ENCODE data around the gene SLC38A9. TPM values are rescaled to one million over a fixed set of nuclear protein-coding genes. Genes with fewer than 3 reads are reported as not detected.
A peak's percentile ranks its signal among the peaks of the same experiment; 100 is the strongest.

The SLC38A9 gene
- total RNA-seq, 2 donors from 2014 or later = 38.5 to 41.7 TPM

DNA sequence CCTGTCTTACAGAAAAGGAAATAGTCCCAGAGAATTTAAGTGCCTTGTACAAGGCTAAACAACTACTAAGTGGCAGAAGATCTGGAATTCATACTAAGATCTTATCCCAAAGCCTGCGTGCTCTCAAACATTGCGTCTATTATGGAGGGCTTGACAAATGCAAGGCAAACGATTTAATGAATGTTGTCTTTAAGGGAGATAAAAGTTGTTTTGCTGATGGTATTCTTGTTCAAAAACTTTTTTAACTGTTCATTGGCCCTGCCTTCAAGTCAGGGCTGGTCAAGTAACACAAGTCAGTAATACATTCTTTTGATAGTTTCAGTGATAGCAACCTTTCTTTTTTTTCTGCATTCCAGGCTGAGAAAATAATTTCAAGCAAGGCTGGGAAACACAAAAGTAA, 1.7 kb upstream of the SLC38A9 start:
- H3K27ac ChIP-seq (ENCODE audit: low read depth, low read length) = no peak overlapping the region
- Mint-ChIP-seq H3K4me1 (peaks cover 14% of the 10 kb centered on the region), H3K4me3 (no peak overlapping the region), H3K36me3 (ENCODE audit: low read depth) (peaks cover 11% of the 10 kb centered on the region), H3K27ac (no peak overlapping the region), H3K27me3 (ENCODE audit: insufficient read depth) (no peaks in the 10 kb centered on the region), H3K9me3 (peaks cover 29% of the 10 kb centered on the region)
- H3K4me1 ChIP-seq (ENCODE audit: control insufficient read depth, insufficient read depth, low read length) = no peaks in the 10 kb centered on the region
- WGBS, 2 experiments (ENCODE audit: insufficient coverage in 1 of 2, insufficient read length in 1 of 2) = 91 to 100% methylated on average over 3 of the region's 3 CpGs
- no peaks in the 10 kb centered on the region for H3K9me3 ChIP-seq (ENCODE audit: control insufficient read depth, low read length)
- H3K9ac ChIP-seq (ENCODE audit: extremely low read depth, low read length, poor library complexity, severe bottlenecking) = no peak overlapping the region
- no peak for DNase-seq
- H3K36me3 ChIP-seq (ENCODE audit: control insufficient read depth, insufficient read depth, low read length) = peaks cover 5% of the 10 kb centered on the region
- TF ChIP-seq, protein P1, sequence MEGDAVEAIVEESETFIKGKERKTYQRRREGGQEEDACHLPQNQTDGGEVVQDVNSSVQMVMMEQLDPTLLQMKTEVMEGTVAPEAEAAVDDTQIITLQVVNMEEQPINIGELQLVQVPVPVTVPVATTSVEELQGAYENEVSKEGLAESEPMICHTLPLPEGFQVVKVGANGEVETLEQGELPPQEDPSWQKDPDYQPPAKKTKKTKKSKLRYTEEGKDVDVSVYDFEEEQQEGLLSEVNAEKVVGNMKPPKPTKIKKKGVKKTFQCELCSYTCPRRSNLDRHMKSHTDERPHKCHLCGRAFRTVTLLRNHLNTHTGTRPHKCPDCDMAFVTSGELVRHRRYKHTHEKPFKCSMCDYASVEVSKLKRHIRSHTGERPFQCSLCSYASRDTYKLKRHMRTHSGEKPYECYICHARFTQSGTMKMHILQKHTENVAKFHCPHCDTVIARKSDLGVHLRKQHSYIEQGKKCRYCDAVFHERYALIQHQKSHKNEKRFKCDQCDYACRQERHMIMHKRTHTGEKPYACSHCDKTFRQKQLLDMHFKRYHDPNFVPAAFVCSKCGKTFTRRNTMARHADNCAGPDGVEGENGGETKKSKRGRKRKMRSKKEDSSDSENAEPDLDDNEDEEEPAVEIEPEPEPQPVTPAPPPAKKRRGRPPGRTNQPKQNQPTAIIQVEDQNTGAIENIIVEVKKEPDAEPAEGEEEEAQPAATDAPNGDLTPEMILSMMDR (conservative IDR thresholded peaks at IDR 0.05) = no peak
- H3K27me3 ChIP-seq (ENCODE audit: control insufficient read depth, insufficient read depth, low read length, poor library complexity, severe bottlenecking) = no peaks in the 10 kb centered on the region
- H3K4me3 ChIP-seq (ENCODE audit: low read length) = no peak overlapping the region

DNA sequence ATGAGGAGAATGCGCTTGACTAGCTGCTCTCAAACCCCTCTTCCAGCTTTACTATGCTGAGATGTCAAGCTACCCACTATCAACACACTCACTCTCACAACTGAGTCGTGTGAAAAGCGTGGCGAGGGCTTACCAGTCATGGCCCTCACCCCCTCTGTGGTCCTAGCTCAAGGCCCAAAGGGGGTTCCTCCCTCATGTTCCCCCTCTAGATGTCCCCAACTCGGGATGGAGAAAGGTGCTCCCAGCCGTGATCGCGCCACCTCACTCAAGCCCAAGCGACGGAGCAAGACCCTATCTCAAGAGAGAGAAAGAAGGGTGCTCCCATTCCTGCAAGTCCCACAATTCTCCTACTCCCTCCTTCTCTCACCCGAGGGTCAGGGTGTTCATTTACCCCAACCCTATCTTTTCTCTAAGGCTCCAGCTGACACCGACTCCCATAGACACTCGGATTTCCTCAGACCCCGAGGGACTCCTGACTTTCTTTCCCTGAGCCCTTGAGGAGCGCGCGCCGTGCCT, 559 bp downstream of the SLC38A9 start:
- peaks cover 14% of the 10 kb centered on the region for H3K4me1 Mint-ChIP-seq
- 18 to 21% methylated on average over 7 to 18 of the region's 18 CpGs for WGBS, 2 experiments (ENCODE audit: insufficient coverage in 1 of 2, insufficient read length in 1 of 2)
- H3K36me3 Mint-ChIP-seq (ENCODE audit: low read depth) = peaks cover 26% of the 10 kb centered on the region
- Histone ChIP-seq H3K9ac (ENCODE audit: extremely low read depth, low read length, poor library complexity, severe bottlenecking) (peak overlapping the region; percentile 88), H3K27ac (ENCODE audit: low read depth, low read length) (no peak overlapping the region), H3K36me3 (ENCODE audit: control insufficient read depth, insufficient read depth, low read length) (peaks cover 19% of the 10 kb centered on the region), H3K27me3 (ENCODE audit: control insufficient read depth, insufficient read depth, low read length, poor library complexity, severe bottlenecking) (no peaks in the 10 kb centered on the region), H3K4me3 (ENCODE audit: low read length) (peak overlapping the region; percentile 98), H3K4me1 (ENCODE audit: control insufficient read depth, insufficient read depth, low read length) (no peaks in the 10 kb centered on the region), H3K9me3 (ENCODE audit: control insufficient read depth, low read length) (no peaks in the 10 kb centered on the region)
- H3K9me3 Mint-ChIP-seq = peaks cover 11% of the 10 kb centered on the region
- DNase-seq = no peak
- peak overlapping the region; percentile 100 for H3K4me3 Mint-ChIP-seq
- TF ChIP-seq, protein P1 (conservative IDR thresholded peaks at IDR 0.05) = no peak
- H3K27ac Mint-ChIP-seq = peak overlapping the region; percentile 99
- H3K27me3 Mint-ChIP-seq (ENCODE audit: insufficient read depth) = no peaks in the 10 kb centered on the region

DNA sequence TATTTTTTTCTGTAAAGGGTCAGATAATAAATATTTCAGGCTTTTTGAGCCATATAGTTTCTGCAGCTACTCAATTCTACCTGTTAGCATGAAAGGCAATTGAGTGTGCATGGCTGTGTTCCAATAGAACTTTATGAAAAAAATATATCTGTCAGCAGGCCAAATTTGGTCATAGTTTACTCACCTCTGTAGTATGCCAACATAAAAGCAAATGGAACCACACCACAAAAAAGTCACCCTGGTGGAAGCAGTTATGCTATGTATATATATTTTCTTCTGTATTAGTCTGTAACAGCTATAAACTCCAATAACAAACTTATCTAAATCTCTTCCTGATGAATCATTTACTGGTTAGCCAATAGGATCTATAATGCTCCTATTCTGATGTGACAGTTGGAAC, 3.4 kb downstream of the SLC38A9 start:
- Histone ChIP-seq H3K9me3 (ENCODE audit: control insufficient read depth, low read length) (no peaks in the 10 kb centered on the region), H3K36me3 (ENCODE audit: control insufficient read depth, insufficient read depth, low read length) (peaks cover 21% of the 10 kb centered on the region), H3K4me1 (ENCODE audit: control insufficient read depth, insufficient read depth, low read length) (no peaks in the 10 kb centered on the region), H3K4me3 (ENCODE audit: low read length) (no peak overlapping the region), H3K9ac (ENCODE audit: extremely low read depth, low read length, poor library complexity, severe bottlenecking) (no peak overlapping the region), H3K27me3 (ENCODE audit: control insufficient read depth, insufficient read depth, low read length, poor library complexity, severe bottlenecking) (no peaks in the 10 kb centered on the region), H3K27ac (ENCODE audit: low read depth, low read length) (no peak overlapping the region)
- Mint-ChIP-seq H3K27ac (no peak overlapping the region), H3K36me3 (ENCODE audit: low read depth) (peaks cover 31% of the 10 kb centered on the region), H3K4me3 (no peak overlapping the region), H3K27me3 (ENCODE audit: insufficient read depth) (no peaks in the 10 kb centered on the region), H3K4me1 (peaks cover 10% of the 10 kb centered on the region), H3K9me3 (no peaks in the 10 kb centered on the region)
- TF ChIP-seq, protein P1 (conservative IDR thresholded peaks at IDR 0.05) = no peak
- DNase-seq = no peak

Measured in endodermal cell (in vitro differentiated cells).